Gastroesophageal sphincter (tissue), 3 donors: Measurements from ENCODE around the gene REEP3.

Experiments
- CTCF ChIP-seq, 4 experiments: fragments of 200-600 bp in 2 of 4; fragments of 450-650 bp in 2 of 4; sonication (generic) in 1 of 4; IDR thresholded peaks; one replicate each; pipeline ENCODE4 v1.5.1; 2017 to 2019; ENCODE audit warnings: antibody characterized with exemption in 4 of 4, mild to moderate bottlenecking in 2 of 4, moderate library complexity in 2 of 4
- EP300 ChIP-seq: sonication (generic); formaldehyde crosslinking; IDR thresholded peaks from one replicate; pipeline ENCODE4 v1.6.1; 2017; ENCODE audit warnings: antibody characterized with exemption, mild to moderate bottlenecking
- POLR2A ChIP-seq, 2 donors: fragments of 450-650 bp; IDR thresholded peaks; one replicate each; pipeline ENCODE4 v1.6.1; 2017; ENCODE audit warnings: antibody characterized with exemption in 2 of 2, mild to moderate bottlenecking in 2 of 2, moderate library complexity in 1 of 2
- POLR2AphosphoS5 ChIP-seq: sonication (generic); formaldehyde crosslinking; IDR thresholded peaks from one replicate; pipeline ENCODE4 v1.6.1; 2017; ENCODE audit warnings: antibody characterized with exemption

GRCh38 chr10:63525021-63525420 lies 3.8 kb downstream of the REEP3 start:
- TF ChIP-seq CTCF (IDR thresholded peaks at IDR 0.05) (no peak), POLR2A (IDR thresholded peaks at IDR 0.05) (no peak), POLR2AphosphoS5 (no peak), EP300 (no peak)
